ENCODE data around the gene CGN.

The CGN gene

DNA sequence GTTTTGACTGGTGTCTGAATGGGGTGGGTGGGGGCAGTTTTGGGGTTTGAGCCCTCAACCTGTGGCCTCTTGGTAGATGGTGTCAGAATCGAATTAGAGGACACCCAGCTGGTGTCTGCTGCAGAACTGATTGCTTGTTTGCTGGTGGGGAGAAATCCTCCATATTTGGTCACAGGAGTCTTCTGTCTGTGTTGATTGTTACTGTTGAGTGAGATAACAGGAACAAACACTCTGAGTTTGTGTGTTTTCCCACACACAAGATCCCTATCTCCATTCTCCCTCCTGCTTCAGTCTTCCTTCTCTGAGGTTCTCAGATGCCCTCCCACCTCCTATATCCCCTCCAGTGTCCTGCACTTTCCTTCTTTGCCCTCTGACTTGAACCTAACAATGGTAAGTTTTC, 19.1 kb upstream of the CGN start:
- 60% methylated on average over 1 of the region's 1 CpG for WGBS

DNA sequence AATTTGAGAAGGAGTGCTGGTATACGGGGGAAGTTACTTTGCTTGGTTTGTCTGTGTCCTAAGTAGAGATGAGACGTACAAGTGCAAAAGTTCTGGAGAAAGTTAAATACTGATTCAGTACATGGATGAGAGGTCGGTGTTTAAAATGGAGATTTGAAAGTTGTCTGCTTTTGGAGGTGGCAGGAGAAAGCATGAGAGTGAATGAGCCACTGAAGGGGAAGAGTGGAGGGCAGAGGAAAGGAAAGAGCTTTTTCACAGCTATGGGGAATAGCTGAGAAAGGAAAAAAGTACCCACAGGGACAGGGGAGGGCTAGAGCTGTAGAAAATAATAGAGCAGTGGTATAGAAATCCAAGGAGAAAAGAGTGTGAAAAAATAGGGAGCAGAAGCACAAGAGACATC, 18.1 kb upstream of the CGN start:
- peaks cover 5% of the 10 kb centered on the region for H3K4me1 ChIP-seq (ENCODE audit: control insufficient read depth, insufficient read depth, low read depth, low read length)
- H3K27me3 ChIP-seq (ENCODE audit: control insufficient read depth in 1 of 2, insufficient read depth in 1 of 2, low read length in 2 of 2) = peaks cover 0 to 17% of the 10 kb centered on the region in 2 experiments
- H3K4me3 ChIP-seq (ENCODE audit: insufficient read depth in 1 of 2, low read depth in 1 of 2, low read length in 2 of 2) = no peak overlapping the region
- no peaks in the 10 kb centered on the region for H3K79me1 ChIP-seq (replicated peaks; ENCODE audit: low read length, poor library complexity, severe bottlenecking)
- H2BK120ac ChIP-seq (ENCODE audit: low read depth, low read length) = no peak overlapping the region
- H2BK12ac ChIP-seq (ENCODE audit: low read length in 2 of 2) = no peak overlapping the region
- H4K8ac ChIP-seq (ENCODE audit: low read length) = no peak overlapping the region
- DNase-seq = no peak
- WGBS = 94% methylated on average over 3 of the region's 3 CpGs
- no peak overlapping the region for H3K27ac ChIP-seq (ENCODE audit: low read length, poor library complexity, severe bottlenecking)
- H3K23ac ChIP-seq (ENCODE audit: low read length in 2 of 2) = no peak overlapping the region
- no peak overlapping the region for H2BK15ac ChIP-seq (ENCODE audit: low read depth, poor library complexity, severe bottlenecking)
- H3K14ac ChIP-seq (ENCODE audit: low read length in 2 of 2) = no peak overlapping the region
- no peak overlapping the region for H3K9ac ChIP-seq (ENCODE audit: low read length)
- no peak overlapping the region for H3K18ac ChIP-seq (ENCODE audit: low read depth in 1 of 2, low read length in 2 of 2)
- H2AK5ac ChIP-seq (ENCODE audit: low read length, severe bottlenecking) = no peak overlapping the region
- no peak overlapping the region for H3K4me2 ChIP-seq (ENCODE audit: low read length, poor library complexity, severe bottlenecking)
- no peaks in the 10 kb centered on the region for H3K36me3 ChIP-seq (ENCODE audit: control insufficient read depth in 1 of 2, insufficient read depth in 2 of 2, low read depth in 1 of 2, low read length in 2 of 2)
- H2AFZ ChIP-seq (ENCODE audit: low read depth, low read length) = no peak overlapping the region
- H3K9me3 ChIP-seq (ENCODE audit: control insufficient read depth, low read length) = no peaks in the 10 kb centered on the region
- H2BK5ac ChIP-seq (ENCODE audit: low read depth, low read length, poor library complexity, severe bottlenecking) = no peak overlapping the region
- H4K91ac ChIP-seq (ENCODE audit: low read length) = no peak overlapping the region
- H3K4ac ChIP-seq (ENCODE audit: low read depth in 1 of 2, low read length in 2 of 2) = no peak overlapping the region

More for the DNA sequence above, 19.1 kb upstream of the CGN start:
- no peak for DNase-seq
- Histone ChIP-seq H4K8ac (ENCODE audit: low read length) (no peak overlapping the region), H4K91ac (ENCODE audit: low read length) (no peak overlapping the region), H3K27me3 (ENCODE audit: control insufficient read depth in 1 of 2, insufficient read depth in 1 of 2, low read length in 2 of 2) (peaks cover 0 to 17% of the 10 kb centered on the region in 2 experiments), H2AK5ac (ENCODE audit: low read length, severe bottlenecking) (no peak overlapping the region), H3K4me3 (ENCODE audit: insufficient read depth in 1 of 2, low read depth in 1 of 2, low read length in 2 of 2) (no peak overlapping the region), H3K9me3 (ENCODE audit: control insufficient read depth, low read length) (no peaks in the 10 kb centered on the region), H3K36me3 (ENCODE audit: control insufficient read depth in 1 of 2, insufficient read depth in 2 of 2, low read depth in 1 of 2, low read length in 2 of 2) (no peaks in the 10 kb centered on the region), H2BK5ac (ENCODE audit: low read depth, low read length, poor library complexity, severe bottlenecking) (peak overlapping the region; percentile 1), H3K14ac (ENCODE audit: low read length in 2 of 2) (no peak overlapping the region), H3K9ac (ENCODE audit: low read length) (no peak overlapping the region), H3K79me1 (replicated peaks; ENCODE audit: low read length, poor library complexity, severe bottlenecking) (no peaks in the 10 kb centered on the region), H3K4me2 (ENCODE audit: low read length, poor library complexity, severe bottlenecking) (no peak overlapping the region), H3K18ac (ENCODE audit: low read depth in 1 of 2, low read length in 2 of 2) (peak overlapping the region in 1 of 2 experiments; percentile 34), H3K4ac (ENCODE audit: low read depth in 1 of 2, low read length in 2 of 2) (no peak overlapping the region), H2AFZ (ENCODE audit: low read depth, low read length) (no peak overlapping the region), H2BK120ac (ENCODE audit: low read depth, low read length) (no peak overlapping the region), H2BK15ac (ENCODE audit: low read depth, poor library complexity, severe bottlenecking) (no peak overlapping the region), H3K23ac (ENCODE audit: low read length in 2 of 2) (no peak overlapping the region), H3K4me1 (ENCODE audit: control insufficient read depth, insufficient read depth, low read depth, low read length) (peaks cover 5% of the 10 kb centered on the region), H2BK12ac (ENCODE audit: low read length in 2 of 2) (no peak overlapping the region), H3K27ac (ENCODE audit: low read length, poor library complexity, severe bottlenecking) (no peak overlapping the region)

DNA sequence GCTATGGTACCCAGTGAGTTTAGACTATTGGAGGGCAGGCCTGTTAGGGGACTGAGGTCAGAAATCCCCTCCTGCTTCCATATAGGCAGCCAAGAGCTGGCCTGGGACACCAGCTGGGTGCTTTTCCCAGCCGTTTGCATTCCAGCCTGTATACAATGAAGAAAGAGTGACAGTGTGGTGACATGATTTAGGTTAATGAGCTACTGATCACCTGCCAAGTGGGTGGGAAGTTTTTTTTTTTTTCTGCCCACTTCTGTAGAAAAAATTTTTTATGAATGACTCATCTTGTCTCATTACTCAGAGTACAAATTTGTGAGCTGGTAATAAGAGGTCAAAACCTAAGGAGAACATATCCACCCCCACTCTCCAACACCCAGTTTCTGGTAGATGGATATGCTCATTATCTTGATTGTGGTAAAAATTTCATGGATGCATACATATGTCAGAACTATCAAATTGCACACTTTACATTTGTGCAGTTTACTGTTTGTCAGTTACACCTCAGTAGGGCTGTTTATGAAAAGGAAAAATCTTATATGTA, 16.4 kb upstream of the CGN start:
- Histone ChIP-seq H2BK120ac (ENCODE audit: low read depth, low read length) (no peak overlapping the region), H3K4me2 (ENCODE audit: low read length, poor library complexity, severe bottlenecking) (peak overlapping the region; percentile 44), H3K9ac (ENCODE audit: low read length) (no peak overlapping the region), H2BK5ac (ENCODE audit: low read depth, low read length, poor library complexity, severe bottlenecking) (no peak overlapping the region), H4K91ac (ENCODE audit: low read length) (no peak overlapping the region), H2AFZ (ENCODE audit: low read depth, low read length) (no peak overlapping the region), H3K9me3 (ENCODE audit: control insufficient read depth, low read length) (no peaks in the 10 kb centered on the region), H4K8ac (ENCODE audit: low read length) (no peak overlapping the region), H3K4ac (ENCODE audit: low read depth in 1 of 2, low read length in 2 of 2) (no peak overlapping the region), H3K27me3 (ENCODE audit: control insufficient read depth in 1 of 2, insufficient read depth in 1 of 2, low read length in 2 of 2) (peaks cover 4 to 23% of the 10 kb centered on the region in 2 experiments), H3K23ac (ENCODE audit: low read length in 2 of 2) (no peak overlapping the region), H3K36me3 (ENCODE audit: control insufficient read depth in 1 of 2, insufficient read depth in 2 of 2, low read depth in 1 of 2, low read length in 2 of 2) (no peaks in the 10 kb centered on the region), H3K14ac (ENCODE audit: low read length in 2 of 2) (no peak overlapping the region), H3K4me3 (ENCODE audit: insufficient read depth in 1 of 2, low read depth in 1 of 2, low read length in 2 of 2) (no peak overlapping the region), H2BK12ac (ENCODE audit: low read length in 2 of 2) (no peak overlapping the region), H2BK15ac (ENCODE audit: low read depth, poor library complexity, severe bottlenecking) (no peak overlapping the region), H2AK5ac (ENCODE audit: low read length, severe bottlenecking) (no peak overlapping the region), H3K4me1 (ENCODE audit: control insufficient read depth, insufficient read depth, low read depth, low read length) (peaks cover 5% of the 10 kb centered on the region), H3K18ac (ENCODE audit: low read depth in 1 of 2, low read length in 2 of 2) (no peak overlapping the region), H3K27ac (ENCODE audit: low read length, poor library complexity, severe bottlenecking) (peak overlapping the region; percentile 44), H3K79me1 (replicated peaks; ENCODE audit: low read length, poor library complexity, severe bottlenecking) (no peaks in the 10 kb centered on the region)
- WGBS = 0% methylated on average over 1 of the region's 1 CpG
- DNase-seq = peak; percentile 58

DNA sequence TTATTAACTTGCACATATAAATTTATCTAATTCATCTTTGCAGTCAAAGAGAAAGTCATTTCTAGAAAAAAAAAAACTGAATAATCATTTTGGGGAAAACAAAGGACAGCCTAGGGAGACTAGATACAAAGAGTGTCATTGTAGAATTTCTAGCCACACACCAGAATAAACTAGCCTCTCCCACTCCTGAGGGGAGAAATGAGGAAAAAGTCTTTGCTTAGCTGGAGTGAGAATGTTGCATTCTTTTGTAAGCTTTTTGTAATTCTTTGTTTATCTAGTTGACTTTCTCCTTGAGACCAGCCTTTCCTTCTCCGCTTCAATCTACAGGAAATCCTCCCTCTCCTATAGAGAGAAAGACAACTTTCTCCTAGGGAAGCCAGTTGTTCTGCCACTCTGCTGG, 15.9 kb upstream of the CGN start:
- H2BK5ac ChIP-seq (ENCODE audit: low read depth, low read length, poor library complexity, severe bottlenecking) = no peak overlapping the region
- peaks cover 4 to 28% of the 10 kb centered on the region in 2 experiments for H3K27me3 ChIP-seq (ENCODE audit: control insufficient read depth in 1 of 2, insufficient read depth in 1 of 2, low read length in 2 of 2)
- no peak overlapping the region for H2BK120ac ChIP-seq (ENCODE audit: low read depth, low read length)
- no peak overlapping the region for H2BK15ac ChIP-seq (ENCODE audit: low read depth, poor library complexity, severe bottlenecking)
- H2AK5ac ChIP-seq (ENCODE audit: low read length, severe bottlenecking) = no peak overlapping the region
- no peak for DNase-seq
- no peak overlapping the region for H2BK12ac ChIP-seq (ENCODE audit: low read length in 2 of 2)
- WGBS = 66% methylated on average over 1 of the region's 1 CpG
- H3K4ac ChIP-seq (ENCODE audit: low read depth in 1 of 2, low read length in 2 of 2) = no peak overlapping the region
- H3K23ac ChIP-seq (ENCODE audit: low read length in 2 of 2) = no peak overlapping the region
- H3K4me2 ChIP-seq (ENCODE audit: low read length, poor library complexity, severe bottlenecking) = no peak overlapping the region
- H3K4me1 ChIP-seq (ENCODE audit: control insufficient read depth, insufficient read depth, low read depth, low read length) = peaks cover 5% of the 10 kb centered on the region
- no peaks in the 10 kb centered on the region for H3K9me3 ChIP-seq (ENCODE audit: control insufficient read depth, low read length)
- peak overlapping the region; percentile 45 for H3K27ac ChIP-seq (ENCODE audit: low read length, poor library complexity, severe bottlenecking)
- no peak overlapping the region for H3K9ac ChIP-seq (ENCODE audit: low read length)
- no peak overlapping the region for H3K4me3 ChIP-seq (ENCODE audit: insufficient read depth in 1 of 2, low read depth in 1 of 2, low read length in 2 of 2)
- no peak overlapping the region for H2AFZ ChIP-seq (ENCODE audit: low read depth, low read length)
- no peak overlapping the region for H4K8ac ChIP-seq (ENCODE audit: low read length)
- no peak overlapping the region for H3K14ac ChIP-seq (ENCODE audit: low read length in 2 of 2)
- H3K36me3 ChIP-seq (ENCODE audit: control insufficient read depth in 1 of 2, insufficient read depth in 2 of 2, low read depth in 1 of 2, low read length in 2 of 2) = no peaks in the 10 kb centered on the region
- H3K18ac ChIP-seq (ENCODE audit: low read depth in 1 of 2, low read length in 2 of 2) = no peak overlapping the region
- H3K79me1 ChIP-seq (replicated peaks; ENCODE audit: low read length, poor library complexity, severe bottlenecking) = no peaks in the 10 kb centered on the region
- H4K91ac ChIP-seq (ENCODE audit: low read length) = no peak overlapping the region

All from mesenchymal stem cell (in vitro differentiated cells and primary cell).